SK-N-SH treated with all-trans-retinoic acid at 6 μM for 48 hours (cell line): ENCODE results near the gene APLF.
"Not testable (repeated sequence)": the region's sequence is repeated elsewhere in the genome, so short reads cannot be mapped to it uniquely, and the experiment has no call there.

Experiments
- ARNTL ChIP-seq: fragments of 450-650 bp; formaldehyde crosslinking; IDR thresholded peaks from 2 replicates; pipeline ENCODE4 v1.5.0; 2020; ENCODE audit warnings: low read depth, mild to moderate bottlenecking, moderate library complexity, borderline replicate concordance
- BACH2 ChIP-seq: fragments of 250-450 bp; sonication (Bioruptor Pico); IDR thresholded peaks from 2 replicates; pipeline ENCODE4 v1.9.0; 2021; ENCODE audit warnings: mild to moderate bottlenecking, borderline replicate concordance
- CSDC2 ChIP-seq: fragments of 250-450 bp; sonication (Bioruptor Pico); IDR thresholded peaks from 2 replicates; pipeline ENCODE4 v1.5.0; 2020; ENCODE audit warnings: mild to moderate bottlenecking, moderate library complexity
- ISL1 ChIP-seq: fragments of 250-450 bp; sonication (Bioruptor Pico); IDR thresholded peaks from 2 replicates; pipeline ENCODE4 v2.1.2; 2022; ENCODE audit warnings: mild to moderate bottlenecking, moderate library complexity
- PPARA ChIP-seq: fragments of 250-450 bp; sonication (Bioruptor Pico); IDR thresholded peaks from 2 replicates; pipeline ENCODE4 v1.5.0; 2020; ENCODE audit warnings: mild to moderate bottlenecking, borderline replicate concordance
- RARB ChIP-seq: fragments of 250-450 bp; sonication (Bioruptor Pico); IDR thresholded peaks from 2 replicates; pipeline ENCODE4 v1.8.0; 2021; ENCODE audit warnings: mild to moderate bottlenecking, moderate library complexity
- TCF4 ChIP-seq: fragments of 250-450 bp; sonication (Bioruptor Pico); IDR thresholded peaks from 2 replicates; pipeline ENCODE4 v1.8.0; 2021; ENCODE audit warnings: mild to moderate bottlenecking, moderate library complexity, borderline replicate concordance
- TOX ChIP-seq: fragments of 250-450 bp; sonication (Bioruptor Pico); IDR thresholded peaks from 2 replicates; pipeline ENCODE4 v1.8.0; 2021; ENCODE audit warnings: mild to moderate bottlenecking, moderate library complexity, borderline replicate concordance
- ZNF565 ChIP-seq: fragments of 450-650 bp; formaldehyde crosslinking; conservative IDR thresholded peaks from 2 replicates; pipeline ENCODE4 v1.5.0; 2020; ENCODE audit warnings: low read depth, mild to moderate bottlenecking, moderate library complexity
- ZNF70 ChIP-seq: fragments of 450-650 bp; formaldehyde crosslinking; IDR thresholded peaks from 2 replicates; pipeline ENCODE4 v1.5.0; 2020; ENCODE audit warnings: mild to moderate bottlenecking, moderate library complexity

GRCh38 chr2:68570434-68570833 lies 103.0 kb downstream of the APLF start:
- not testable (repeated sequence) for TF ChIP-seq ZNF70 (CRISPR knock-in tag); BACH2; ARNTL; ISL1 (CRISPR knock-in tag); ZNF565; PPARA; TCF4 (CRISPR knock-in tag); CSDC2; RARB; TOX (CRISPR knock-in tag)
